Esophagus muscularis mucosa (tissue), 4 donors: ENCODE measurements around the gene RIOK1.
"Not testable (repeated sequence)": the region's sequence is repeated elsewhere in the genome, so short reads cannot be mapped to it uniquely, and the experiment has no call there.

Source experiments
- CTCF ChIP-seq, 3 experiments: fragments of 200-600 bp in 2 of 3; fragments of 450-650 bp in 1 of 3; sonication (generic) in 2 of 3; IDR thresholded peaks; one replicate each; pipeline ENCODE4 v1.5.1; 2017 to 2019; ENCODE audit warnings: antibody characterized with exemption in 3 of 3, mild to moderate bottlenecking in 2 of 3, moderate library complexity in 1 of 3
- EP300 ChIP-seq: sonication (generic); formaldehyde crosslinking; IDR thresholded peaks from one replicate; pipeline ENCODE4 v1.6.1; 2017; ENCODE audit warnings: antibody characterized with exemption
- POLR2A ChIP-seq: fragments of 450-650 bp; IDR thresholded peaks from one replicate; pipeline ENCODE4 v1.6.1; 2017; ENCODE audit warnings: antibody characterized with exemption, moderate library complexity, mild to moderate bottlenecking, low read depth
- POLR2AphosphoS5 ChIP-seq, 2 donors: sonication (generic); formaldehyde crosslinking; IDR thresholded peaks; one replicate each; pipeline ENCODE4 v1.6.1; 2017; ENCODE audit warnings: antibody characterized with exemption in 2 of 2

DNA sequence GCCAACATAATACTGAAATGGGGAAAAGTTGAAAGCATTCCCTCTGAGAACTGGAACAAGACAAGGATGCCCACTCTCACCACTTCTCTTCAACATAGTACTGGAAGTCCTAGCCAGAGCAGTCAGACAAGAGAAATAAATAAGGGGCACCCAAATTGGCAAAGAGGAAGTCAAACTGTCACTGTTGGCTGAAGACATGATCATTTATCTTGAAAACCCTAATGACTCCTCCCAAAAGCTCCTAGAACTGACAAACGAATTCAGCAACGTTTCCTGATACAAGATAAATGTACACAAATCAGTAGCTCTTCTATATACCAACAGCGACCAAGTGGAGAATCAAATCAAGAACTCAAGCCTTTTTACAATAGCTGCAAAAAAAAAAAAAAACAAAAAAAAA, 37.7 kb upstream of the RIOK1 start:
- TF ChIP-seq CTCF (IDR thresholded peaks at IDR 0.05); POLR2AphosphoS5 (IDR thresholded peaks at IDR 0.05); POLR2A; EP300: not testable (repeated sequence)
